Measurements from ENCODE around the gene SLC37A4.

Gene SLC37A4

GRCh38 chr11:119015054-119015611 is 15.5 kb downstream of the SLC37A4 start:
- no peak for DNase-seq (ENCODE audit: extremely low read depth, low read depth)
- no peak; the same call in 1 of the 2 replicates for TF ChIP-seq CTCF (IDR thresholded peaks at IDR 0.05; ENCODE audit: low read depth, low read length)

DNA sequence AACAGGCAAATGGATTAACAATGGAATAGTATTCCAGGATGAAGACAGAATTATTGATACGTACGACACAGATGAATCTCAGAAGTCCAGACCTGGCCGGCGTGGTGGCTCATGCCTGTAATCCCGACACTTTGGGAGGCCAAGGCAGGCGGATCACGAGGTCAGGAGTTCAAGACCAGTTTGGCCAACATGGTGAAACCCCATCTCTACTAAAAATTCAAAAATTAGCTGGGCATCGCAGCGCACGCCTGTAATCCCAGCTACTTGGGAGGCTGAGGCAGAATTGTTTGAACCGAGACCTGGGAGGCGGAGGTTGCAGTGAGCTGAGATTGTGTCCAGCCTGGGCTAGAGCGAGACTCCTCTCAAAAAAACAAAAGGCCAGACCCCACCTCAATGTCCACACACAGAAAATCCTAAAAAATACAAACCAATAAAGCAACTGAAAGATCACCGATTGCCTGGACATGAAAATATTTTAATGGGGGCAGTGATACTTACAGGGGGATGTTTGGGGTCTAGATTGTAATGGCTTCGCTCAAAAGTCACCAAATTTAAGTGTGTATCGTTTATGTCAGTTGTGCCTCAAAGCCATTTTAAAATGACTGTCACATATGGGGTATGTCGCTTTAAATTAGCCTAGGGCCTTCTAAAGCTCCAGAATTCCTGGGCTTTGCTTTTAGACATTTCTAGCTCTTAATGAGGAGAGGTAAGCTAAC is 16.3 kb downstream of the SLC37A4 start:
- no peak for DNase-seq (ENCODE audit: extremely low read depth, low read depth)
- TF ChIP-seq CTCF (IDR thresholded peaks at IDR 0.05; ENCODE audit: low read depth, low read length), result no peak

GRCh38 chr11:119012629-119013170 is 18.0 kb downstream of the SLC37A4 start:
- DNase-seq (ENCODE audit: extremely low read depth, low read depth), result no peak
- no peak for TF ChIP-seq CTCF (IDR thresholded peaks at IDR 0.05; ENCODE audit: low read depth, low read length)

- no peak for DNase-seq (ENCODE audit: extremely low read depth, low read depth)
- no peak for TF ChIP-seq CTCF (IDR thresholded peaks at IDR 0.05; ENCODE audit: low read depth, low read length)
Observed at GRCh38 chr11:119011476-119012053, 19.1 kb downstream of the SLC37A4 start.

GRCh38 chr11:119006656-119007055 is 24.0 kb downstream of the SLC37A4 start:
- no peak for DNase-seq (ENCODE audit: extremely low read depth, low read depth)
- TF ChIP-seq CTCF (IDR thresholded peaks at IDR 0.05; ENCODE audit: low read depth, low read length), result no peak

DNA sequence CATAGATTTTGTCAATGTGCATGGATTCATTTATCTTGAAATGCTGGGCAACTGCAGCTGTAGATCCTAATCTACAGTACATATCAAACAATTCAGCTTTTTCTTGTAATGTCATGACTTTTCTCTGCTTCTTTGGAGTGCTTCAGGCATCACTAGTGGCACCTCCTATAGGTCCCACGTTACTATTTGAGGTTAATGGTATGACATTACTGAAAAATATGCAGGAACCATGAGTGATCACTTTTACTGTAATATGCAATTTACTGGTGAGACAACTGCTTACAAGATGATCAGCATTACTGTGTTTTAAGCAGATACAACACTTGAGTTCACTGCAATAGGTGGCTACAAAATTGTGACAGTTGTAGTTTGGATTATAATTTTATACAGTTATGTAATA is 29.8 kb downstream of the SLC37A4 start:
- TF ChIP-seq CTCF (IDR thresholded peaks at IDR 0.05; ENCODE audit: low read depth, low read length), result no peak
- DNase-seq (ENCODE audit: extremely low read depth, low read depth), result no peak

- no peak for TF ChIP-seq CTCF (IDR thresholded peaks at IDR 0.05; ENCODE audit: low read depth, low read length)
- DNase-seq (ENCODE audit: extremely low read depth, low read depth), result no peak
Observed at GRCh38 chr11:118998822-118999221, 31.9 kb downstream of the SLC37A4 start.
